Activated T-helper 17 cell treated with anti-CD3 and anti-CD28 coated beads, Interleukin-2, amount 50 U/mL, for 72 hours (primary cell): Measurements from ENCODE around the gene PHTF1. TPM values are rescaled to one million over a fixed set of nuclear protein-coding genes. Genes with fewer than 3 reads are reported as not detected.
"Not testable (repeated sequence)": the region's sequence is repeated elsewhere in the genome, so short reads cannot be mapped to it uniquely, and the experiment has no call there.

ENCODE experiments used
- ATAC-seq: fragments of 150-1000 bp; cut with Tn5 transposase; replicated peaks from 2 replicates; pipeline ENCODE4 v1.10.0; 2021; ENCODE audit warnings: mild to moderate bottlenecking, moderate library complexity
- H3K27ac Mint-ChIP-seq: one replicate; pipeline ENCODE4 v1.8.0; 2022; ENCODE audit warnings: mixed read lengths
- H3K27me3 Mint-ChIP-seq: one replicate; pipeline ENCODE4 v1.8.0; 2022; ENCODE audit warnings: mixed read lengths
- H3K36me3 Mint-ChIP-seq: one replicate; pipeline ENCODE4 v1.8.0; 2022; ENCODE audit warnings: low read depth, mild to moderate bottlenecking, mixed read lengths
- H3K4me1 Mint-ChIP-seq: one replicate; pipeline ENCODE4 v1.8.0; 2022; ENCODE audit warnings: mixed read lengths
- H3K4me3 Mint-ChIP-seq: one replicate; pipeline ENCODE4 v1.8.0; 2022; ENCODE audit warnings: mild to moderate bottlenecking, mixed read lengths
- H3K9me3 Mint-ChIP-seq: one replicate; pipeline ENCODE4 v1.8.0; 2022; ENCODE audit warnings: mixed read lengths
- total RNA-seq, 2 donors: library from RNA; stranded (reverse); gene quantifications; one replicate each; pipeline ENCODE4 v1.2.3, GENCODE V29; 2022

Gene PHTF1
- total RNA-seq, 2 donors from 2014 or later: 19.5 to 24.8 TPM

GRCh38 chr1:113718621-113719020 is 40.7 kb downstream of the PHTF1 start:
- H3K4me3 Mint-ChIP-seq: not testable (repeated sequence)
- H3K36me3 Mint-ChIP-seq: peaks cover 88% of the 10 kb centered on the region

DNA sequence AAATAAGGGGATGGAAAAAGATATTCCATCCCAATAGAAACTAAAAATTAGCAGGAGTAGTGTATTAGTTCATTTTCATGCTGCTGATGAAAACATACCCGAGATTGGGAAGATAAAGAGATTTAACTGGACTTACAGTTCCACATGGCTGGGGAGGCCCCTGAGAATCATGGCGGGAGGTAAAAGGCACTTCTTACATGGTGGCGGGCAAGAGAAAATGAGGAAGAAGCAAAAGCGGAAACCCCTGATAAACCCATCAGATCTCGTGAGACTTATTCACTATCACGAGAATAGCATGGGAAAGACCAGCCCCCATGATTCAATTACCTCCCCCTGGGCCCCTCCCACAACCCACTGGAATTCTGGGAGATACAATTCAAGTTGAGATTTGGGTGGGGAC is 41.8 kb downstream of the PHTF1 start:
- not testable (repeated sequence) for ATAC-seq, H3K9me3 Mint-ChIP-seq, H3K27me3 Mint-ChIP-seq, H3K4me3 Mint-ChIP-seq, H3K27ac Mint-ChIP-seq
- peaks cover 89% of the 10 kb centered on the region for H3K36me3 Mint-ChIP-seq
- peaks cover 13% of the 10 kb centered on the region for H3K4me1 Mint-ChIP-seq

More at GRCh38 chr1:113718621-113719020, 40.7 kb downstream of the PHTF1 start:
- peaks cover 13% of the 10 kb centered on the region for H3K4me1 Mint-ChIP-seq
- not testable (repeated sequence) for H3K9me3 Mint-ChIP-seq, H3K27ac Mint-ChIP-seq, H3K27me3 Mint-ChIP-seq, ATAC-seq

- Mint-ChIP-seq H3K27me3 (no peaks in the 10 kb centered on the region), H3K36me3 (peaks cover 86% of the 10 kb centered on the region), H3K4me1 (peaks cover 13% of the 10 kb centered on the region), H3K9me3 (peaks cover 4% of the 10 kb centered on the region), H3K4me3 (no peak overlapping the region), H3K27ac (no peak overlapping the region)
- ATAC-seq: no peak
These were observed 44.5 kb downstream of the PHTF1 start for GRCh38 chr1:113714606-113715269.

DNA sequence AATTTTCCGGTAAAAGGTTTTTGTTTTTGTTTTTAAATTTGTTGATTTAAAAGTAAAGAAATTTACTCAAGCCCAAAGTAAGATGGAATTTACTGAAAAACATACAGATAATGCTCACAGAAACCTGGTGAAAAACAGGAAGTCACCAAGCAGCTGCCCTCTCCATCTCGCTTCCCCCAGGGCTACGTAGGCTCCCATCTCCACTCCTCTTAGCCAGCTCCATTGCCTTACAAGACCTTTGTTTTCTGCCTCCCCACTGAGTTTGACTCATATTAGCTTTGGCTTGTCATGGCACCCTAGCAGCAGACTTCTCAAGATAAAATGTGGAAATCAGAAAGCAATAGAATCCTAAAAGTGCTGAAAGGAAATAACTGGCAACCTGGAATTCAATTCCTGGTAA is 57.9 kb downstream of the PHTF1 start:
- H3K27me3 Mint-ChIP-seq: no peaks in the 10 kb centered on the region
- no peak overlapping the region for H3K4me3 Mint-ChIP-seq
- no peaks in the 10 kb centered on the region for H3K9me3 Mint-ChIP-seq
- H3K4me1 Mint-ChIP-seq: no peaks in the 10 kb centered on the region
- peak overlapping the region; percentile 13 for H3K27ac Mint-ChIP-seq
- peaks cover 21% of the 10 kb centered on the region for H3K36me3 Mint-ChIP-seq
- no peak for ATAC-seq

DNA sequence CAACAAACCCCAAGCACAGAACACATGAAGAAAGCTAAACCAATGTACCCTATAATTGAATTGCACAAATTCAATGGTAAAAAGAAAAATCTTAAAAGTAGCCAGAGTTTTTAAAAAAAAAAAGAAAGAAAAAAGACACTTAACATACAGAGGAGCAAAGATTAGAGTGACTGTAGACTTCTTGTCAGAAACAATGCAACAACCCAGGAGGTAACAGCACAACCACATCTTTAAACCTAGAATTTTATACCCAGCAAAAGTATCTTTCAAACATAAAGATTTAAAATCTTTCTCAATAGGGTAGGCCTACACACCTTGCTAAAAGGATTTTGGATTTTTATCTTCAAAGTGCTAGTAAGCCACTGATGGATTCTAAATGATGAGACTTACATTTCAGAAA is 64.4 kb downstream of the PHTF1 start:
- Mint-ChIP-seq H3K36me3 (peaks cover 52% of the 10 kb centered on the region), H3K27ac (no peak overlapping the region)

DNA sequence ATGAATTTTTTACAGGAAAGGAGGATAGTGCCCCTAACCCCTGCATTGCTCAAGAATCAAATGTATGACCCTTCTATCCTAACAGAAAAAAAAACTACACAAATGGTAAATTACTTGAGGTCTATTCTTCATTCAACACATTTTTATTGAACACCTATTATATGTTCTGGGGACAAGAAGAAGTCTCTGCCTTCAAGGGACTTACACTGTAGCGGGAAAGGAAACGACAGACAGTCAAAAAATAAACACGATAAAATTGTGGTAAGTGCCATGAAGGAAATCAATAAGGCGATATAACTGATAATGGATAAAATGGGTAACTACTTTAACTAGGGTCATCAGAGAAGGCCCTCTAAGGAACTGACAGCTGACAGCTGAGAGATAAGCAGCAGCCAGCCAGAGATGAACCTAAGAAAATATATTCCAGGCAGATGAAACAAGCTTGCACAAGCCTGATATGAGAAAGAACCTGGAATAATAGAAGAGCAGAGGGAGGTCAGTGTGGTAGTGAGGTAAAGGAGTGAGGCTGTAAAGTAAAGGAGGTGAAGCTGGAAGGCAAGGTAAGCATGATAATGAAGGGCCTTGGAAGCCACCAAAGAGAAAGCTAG is 66.4 kb downstream of the PHTF1 start:
- no peaks in the 10 kb centered on the region for H3K27me3 Mint-ChIP-seq
- no peaks in the 10 kb centered on the region for H3K4me1 Mint-ChIP-seq
- H3K9me3 Mint-ChIP-seq: peaks cover 21% of the 10 kb centered on the region
- H3K27ac Mint-ChIP-seq: no peak overlapping the region
- no peak overlapping the region for H3K4me3 Mint-ChIP-seq
- ATAC-seq: no peak
- H3K36me3 Mint-ChIP-seq: peaks cover 52% of the 10 kb centered on the region

More for the DNA sequence above, 64.4 kb downstream of the PHTF1 start:
- Mint-ChIP-seq H3K27me3 (no peaks in the 10 kb centered on the region), H3K4me3 (no peak overlapping the region), H3K4me1 (no peaks in the 10 kb centered on the region), H3K9me3 (peaks cover 21% of the 10 kb centered on the region)
- ATAC-seq: no peak

DNA sequence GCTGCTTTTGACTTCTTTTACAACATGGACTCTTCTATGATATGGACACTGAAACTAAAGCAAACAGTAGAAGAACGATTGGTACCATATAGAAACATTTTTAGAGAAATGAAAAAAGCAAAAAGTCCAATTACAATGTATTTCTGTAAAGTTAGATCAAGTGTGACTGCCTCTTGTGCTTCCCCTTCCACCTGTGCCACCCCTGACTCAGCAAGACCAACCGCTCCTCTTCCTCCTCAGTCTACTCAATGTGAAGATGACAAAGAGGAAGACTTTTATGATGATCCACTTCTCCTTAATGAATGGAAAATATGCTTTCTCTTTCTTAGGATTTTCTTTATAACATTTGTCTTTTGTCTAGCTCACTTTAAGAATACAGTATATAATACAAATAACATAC is 66.9 kb downstream of the PHTF1 start:
- no peaks in the 10 kb centered on the region for H3K4me1 Mint-ChIP-seq
- no peaks in the 10 kb centered on the region for H3K27me3 Mint-ChIP-seq
- H3K36me3 Mint-ChIP-seq: peaks cover 46% of the 10 kb centered on the region
- H3K27ac Mint-ChIP-seq: no peak overlapping the region
- no peak for ATAC-seq
- peaks cover 21% of the 10 kb centered on the region for H3K9me3 Mint-ChIP-seq
- no peak overlapping the region for H3K4me3 Mint-ChIP-seq

DNA sequence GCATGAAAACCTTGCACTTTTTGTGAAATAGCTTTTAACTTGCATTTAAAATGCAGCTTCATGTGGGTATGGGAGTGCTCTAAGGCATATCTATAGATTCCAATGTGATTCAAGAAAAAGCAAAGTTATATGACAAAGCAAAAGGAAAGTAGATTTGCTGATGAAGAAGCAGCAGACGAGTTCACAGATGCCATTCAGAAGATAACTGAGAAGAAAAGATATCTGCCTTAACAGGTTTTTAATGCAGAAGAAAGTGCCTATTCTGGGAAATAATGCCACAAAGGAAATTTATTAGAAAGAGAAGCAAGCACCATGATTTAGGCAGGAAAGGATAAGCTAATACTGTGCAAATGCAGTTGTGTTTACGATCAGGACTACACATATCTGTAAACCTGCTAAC is 68.1 kb downstream of the PHTF1 start:
- Mint-ChIP-seq H3K36me3 (peaks cover 39% of the 10 kb centered on the region), H3K4me1 (no peaks in the 10 kb centered on the region), H3K27ac (no peak overlapping the region), H3K27me3 (no peaks in the 10 kb centered on the region), H3K9me3 (peaks cover 21% of the 10 kb centered on the region), H3K4me3 (no peak overlapping the region)
- ATAC-seq: no peak

DNA sequence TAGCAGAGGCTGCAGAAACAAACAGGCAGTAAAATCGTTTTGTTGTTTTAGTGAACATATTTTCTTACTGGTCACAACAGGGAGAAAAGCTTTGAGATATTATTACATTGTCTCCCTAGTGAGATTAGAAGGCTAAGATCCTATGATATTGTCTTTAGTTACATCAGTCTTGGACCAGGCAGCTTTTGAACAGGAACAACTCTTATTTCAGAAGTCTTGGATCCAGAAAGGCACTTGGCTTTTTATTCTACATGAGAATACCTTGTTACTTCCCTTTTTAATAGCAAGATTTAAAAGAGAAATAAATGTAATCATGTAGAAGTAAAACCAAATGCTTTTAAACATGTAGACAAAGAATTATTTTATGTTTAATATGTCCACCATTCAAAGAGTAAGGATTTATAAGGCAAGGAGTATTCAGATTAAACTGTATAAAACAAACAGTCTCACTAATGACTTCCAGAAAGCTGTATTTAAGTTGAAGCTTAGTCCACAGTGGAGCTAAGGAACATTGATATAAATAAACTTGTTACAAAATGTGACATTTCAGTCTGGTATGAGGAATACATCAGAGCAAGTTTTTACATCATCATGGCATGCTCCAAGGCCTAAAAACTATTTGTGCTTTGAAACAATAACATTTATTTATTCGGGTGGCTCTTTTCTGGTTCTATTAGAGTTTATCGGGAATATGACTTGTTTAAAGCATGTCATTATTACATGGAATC is 72.2 kb downstream of the PHTF1 start:
- Mint-ChIP-seq H3K4me1 (peaks cover 4% of the 10 kb centered on the region), H3K27me3 (no peaks in the 10 kb centered on the region), H3K9me3 (no peaks in the 10 kb centered on the region), H3K27ac (no peak overlapping the region), H3K4me3 (no peak overlapping the region), H3K36me3 (peaks cover 10% of the 10 kb centered on the region)
- no peak for ATAC-seq

- Mint-ChIP-seq H3K36me3 (peaks cover 10% of the 10 kb centered on the region), H3K4me1 (peaks cover 4% of the 10 kb centered on the region), H3K9me3 (no peaks in the 10 kb centered on the region), H3K27ac (peak overlapping the region; percentile 11), H3K4me3 (no peak overlapping the region), H3K27me3 (no peaks in the 10 kb centered on the region)
- ATAC-seq: no peak
These were observed 75.1 kb downstream of the PHTF1 start for GRCh38 chr1:113684153-113684541.

DNA sequence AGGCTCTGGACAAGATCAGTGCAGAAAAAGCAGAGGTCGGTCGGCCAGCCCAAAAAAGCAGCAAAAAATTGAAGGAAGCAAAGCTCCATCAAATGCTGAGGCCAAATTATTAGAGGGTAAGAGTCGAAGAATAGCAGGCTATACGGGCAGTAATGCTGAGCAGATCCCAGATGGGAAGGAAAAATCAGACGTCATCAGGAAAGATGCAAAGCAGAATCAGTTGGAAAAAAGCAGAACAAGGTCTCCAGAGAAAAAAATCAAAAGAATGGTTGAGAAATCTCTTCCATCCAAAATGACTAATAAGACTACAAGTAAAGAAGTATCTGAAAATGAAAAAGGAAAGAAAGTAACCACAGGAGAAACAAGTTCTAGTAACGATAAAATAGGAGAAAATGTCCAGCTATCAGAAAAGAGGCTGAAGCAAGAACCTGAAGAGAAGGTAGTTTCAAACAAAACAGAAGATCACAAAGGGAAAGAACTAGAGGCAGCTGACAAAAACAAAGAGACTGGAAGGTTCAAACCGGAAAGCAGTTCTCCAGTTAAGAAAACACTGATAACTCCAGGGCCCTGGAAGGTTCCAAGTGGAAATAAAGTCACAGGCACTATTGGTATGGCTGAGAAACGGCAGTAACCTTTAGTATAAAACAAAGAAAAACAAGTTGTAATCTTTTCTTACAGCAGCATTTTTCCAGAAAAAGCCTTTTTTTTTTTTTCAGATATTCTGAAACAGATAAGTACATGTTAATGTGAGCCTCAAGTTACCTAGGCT is 75.7 kb downstream of the PHTF1 start:
- ATAC-seq: no peak
- H3K36me3 Mint-ChIP-seq: peaks cover 10% of the 10 kb centered on the region
- peak overlapping the region; percentile 11 for H3K27ac Mint-ChIP-seq
- H3K27me3 Mint-ChIP-seq: no peaks in the 10 kb centered on the region
- H3K4me3 Mint-ChIP-seq: no peak overlapping the region
- peaks cover 4% of the 10 kb centered on the region for H3K4me1 Mint-ChIP-seq
- H3K9me3 Mint-ChIP-seq: no peaks in the 10 kb centered on the region

- H3K27me3 Mint-ChIP-seq: no peaks in the 10 kb centered on the region
- H3K36me3 Mint-ChIP-seq: peaks cover 10% of the 10 kb centered on the region
- no peak for ATAC-seq
- H3K9me3 Mint-ChIP-seq: no peaks in the 10 kb centered on the region
- H3K4me3 Mint-ChIP-seq: no peak overlapping the region
- H3K27ac Mint-ChIP-seq: no peak overlapping the region
- H3K4me1 Mint-ChIP-seq: peaks cover 4% of the 10 kb centered on the region
These were observed 77.5 kb downstream of the PHTF1 start for GRCh38 chr1:113681596-113682337.

DNA sequence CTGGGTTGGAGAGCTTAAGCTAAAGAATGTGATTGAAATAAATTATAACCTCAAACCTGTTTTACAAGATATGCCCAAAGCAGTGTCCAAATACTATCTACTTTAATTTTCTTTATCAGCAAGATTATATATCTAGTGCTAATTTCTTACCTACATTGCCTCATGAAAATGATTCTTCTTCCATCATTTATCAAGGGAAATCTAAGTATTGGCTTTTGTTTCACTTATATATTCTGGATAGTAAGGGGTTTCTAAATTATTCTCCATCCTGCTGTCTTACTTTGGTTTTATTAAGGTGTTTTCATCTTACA is 81.2 kb downstream of the PHTF1 start:
- Mint-ChIP-seq H3K27ac (no peak overlapping the region), H3K36me3 (peaks cover 4% of the 10 kb centered on the region), H3K9me3 (no peaks in the 10 kb centered on the region), H3K4me3 (no peak overlapping the region), H3K4me1 (peaks cover 4% of the 10 kb centered on the region), H3K27me3 (no peaks in the 10 kb centered on the region)
- ATAC-seq: no peak
